GM21526 (cell line): ENCODE results near the gene LYZL2.
A peak's percentile ranks its signal among the peaks of the same experiment; 100 is the strongest.
"Not testable (repeated sequence)": the region's sequence is repeated elsewhere in the genome, so short reads cannot be mapped to it uniquely, and the experiment has no call there.

Experiments used
- ATAC-seq: cut with Tn5 transposase; IDR thresholded peaks from one replicate; pipeline ENCODE4 v1.9.1; 2021; ENCODE audit warnings: moderate library complexity; ENCODE audit not compliant: unreplicated experiment, low FRiP score

Gene LYZL2

DNA sequence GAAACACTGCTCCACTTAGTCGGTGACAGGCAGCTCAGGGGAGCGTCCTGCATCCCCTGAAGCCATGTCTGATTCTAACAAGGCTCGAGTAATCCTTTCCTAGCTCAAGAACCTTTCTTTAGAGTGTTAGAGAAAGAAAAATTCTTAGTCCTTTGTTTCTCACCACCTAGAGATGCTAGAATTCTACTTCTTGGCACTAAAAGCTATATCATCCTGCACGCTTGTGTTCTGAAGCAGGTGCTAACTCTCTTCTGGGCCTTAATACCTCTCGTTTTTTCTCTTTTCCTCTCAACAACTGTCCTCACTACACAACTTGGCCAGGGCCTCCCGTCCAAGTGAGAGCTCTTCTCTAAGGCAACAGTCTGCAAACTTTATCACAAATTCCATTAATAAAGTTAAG lies at the start of gene LYZL2:
Gene LYZL2 (minus strand): TSS at position 101 of the 400 bp plus-strand sequence. CDS start 2,838 bp downstream, outside the sequence.
- ATAC-seq, result no peak

DNA sequence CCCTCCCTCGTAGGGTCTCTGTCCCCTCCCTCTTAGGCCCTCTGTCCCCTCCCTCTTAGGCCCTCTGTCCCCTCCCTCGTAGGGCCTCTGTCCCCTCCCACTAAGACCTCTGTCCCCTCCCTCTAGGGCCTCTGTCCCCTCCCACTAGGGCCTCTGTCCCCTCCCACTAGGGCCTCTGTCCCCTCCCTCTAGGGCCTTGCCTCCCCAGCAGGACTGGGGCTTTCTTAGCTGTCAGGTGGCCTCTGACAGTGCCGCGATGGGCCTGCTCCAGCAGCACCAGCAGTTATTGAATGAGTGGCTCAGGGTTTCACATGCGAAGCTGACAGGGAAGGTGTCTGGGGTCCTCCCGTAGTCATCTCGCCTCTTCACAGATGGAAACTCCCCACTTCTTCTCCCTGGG lies 48.1 kb upstream of the LYZL2 start:
- ATAC-seq, result not testable (repeated sequence)

DNA sequence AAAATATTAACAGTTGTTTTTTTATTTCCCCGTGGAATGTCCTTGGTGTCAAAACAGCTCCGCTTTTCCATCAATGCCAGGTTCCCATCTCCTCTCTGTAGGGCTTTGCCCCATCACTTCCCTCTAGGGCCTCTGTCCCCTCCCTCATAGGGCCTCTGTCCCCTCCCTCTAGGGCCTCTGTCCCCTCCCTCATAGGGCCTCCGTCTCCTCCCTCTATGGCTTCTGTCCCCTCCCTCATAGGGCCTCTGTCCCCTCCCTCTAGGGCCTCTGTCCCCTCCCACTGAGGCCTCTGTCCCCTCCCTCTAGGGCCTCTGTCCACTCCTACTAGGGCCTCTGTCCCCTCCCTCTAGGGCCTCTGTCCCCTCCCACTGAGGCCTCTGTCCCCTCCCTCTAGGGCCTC lies 47.6 kb upstream of the LYZL2 start:
- ATAC-seq, result not testable (repeated sequence)

DNA sequence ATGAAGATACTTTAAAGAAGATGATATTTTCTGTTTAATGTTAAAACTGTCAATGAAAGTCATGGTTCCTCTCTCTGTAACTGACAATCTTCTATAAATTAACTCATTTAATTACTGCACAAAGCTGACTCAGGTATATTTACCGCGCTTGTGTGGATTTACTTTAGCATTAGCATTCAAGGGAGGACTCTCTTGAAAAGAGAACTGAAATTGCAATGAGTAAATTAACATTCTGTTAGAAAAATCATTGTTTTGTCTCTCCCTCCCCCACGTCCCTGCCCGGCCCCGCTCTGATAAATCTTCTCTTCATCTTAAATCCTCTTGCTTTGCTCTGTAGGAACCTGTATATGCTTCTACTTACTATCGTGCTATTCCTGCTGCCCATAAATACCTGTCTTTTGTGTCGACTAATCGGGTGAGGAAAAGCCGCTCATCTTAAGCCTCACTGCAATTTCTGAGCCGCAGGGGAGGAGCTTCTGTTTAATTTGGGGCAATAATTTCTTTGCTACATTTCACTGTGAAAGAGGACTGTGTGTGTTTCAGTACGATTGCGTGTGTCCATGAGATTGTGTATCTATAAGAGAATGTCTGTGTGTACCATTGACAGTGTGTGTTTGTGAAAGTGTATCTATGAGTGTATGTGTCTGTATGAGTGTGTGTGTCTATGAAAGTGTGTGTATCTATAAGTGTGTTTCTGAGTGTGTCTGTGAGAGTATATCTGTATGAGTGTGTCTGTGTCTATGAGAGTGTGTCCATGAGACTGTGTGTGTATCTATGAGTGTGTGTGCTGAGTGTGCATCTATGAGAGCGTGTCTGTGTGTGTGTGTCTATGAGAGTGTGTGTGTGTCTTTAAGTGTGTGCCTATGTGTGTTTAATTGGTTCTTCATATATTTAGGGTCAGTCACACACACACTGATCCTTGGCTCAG lies 46.5 kb upstream of the LYZL2 start:
- ATAC-seq, result no peak

DNA sequence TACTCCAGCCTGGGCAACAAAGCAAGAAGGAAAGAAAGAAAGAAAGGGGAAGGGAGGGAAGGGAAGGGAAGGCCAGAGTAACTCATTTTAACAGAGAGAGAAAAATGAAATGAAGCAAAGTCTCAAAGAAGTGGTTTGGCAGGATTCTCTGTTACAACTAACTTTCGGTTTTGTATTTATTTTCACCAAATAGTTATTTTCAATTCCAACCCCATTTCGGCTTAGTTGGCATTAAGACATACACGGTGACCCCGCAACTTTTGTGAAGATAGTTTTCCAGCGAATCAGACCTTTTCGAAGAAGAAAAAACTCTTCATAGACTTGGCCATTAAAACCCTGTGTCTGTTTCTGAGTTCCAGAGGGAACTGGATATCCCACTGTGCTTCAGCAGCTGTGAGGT lies 45.2 kb upstream of the LYZL2 start:
- no peak for ATAC-seq

DNA sequence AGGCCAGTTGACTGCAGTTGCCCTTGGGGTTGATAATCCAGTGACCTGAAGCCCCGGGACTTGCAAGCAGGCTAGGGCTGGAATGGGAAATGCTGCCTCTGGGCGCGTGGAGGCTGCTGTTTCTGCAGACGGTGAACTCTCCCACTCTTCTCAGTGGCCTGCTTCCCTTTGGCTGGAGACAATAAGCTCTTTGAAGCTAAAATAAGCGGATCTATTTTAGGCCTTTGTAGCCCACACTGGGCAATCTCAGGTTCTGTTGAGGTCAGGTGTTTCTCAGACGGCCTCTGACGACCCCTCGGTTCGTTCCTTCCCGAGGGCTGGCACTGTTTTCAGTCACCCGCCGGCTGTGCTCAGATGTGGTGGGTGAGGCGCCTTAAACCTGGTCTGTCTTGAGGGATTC lies 43.7 kb upstream of the LYZL2 start:
- not testable (repeated sequence) for ATAC-seq

DNA sequence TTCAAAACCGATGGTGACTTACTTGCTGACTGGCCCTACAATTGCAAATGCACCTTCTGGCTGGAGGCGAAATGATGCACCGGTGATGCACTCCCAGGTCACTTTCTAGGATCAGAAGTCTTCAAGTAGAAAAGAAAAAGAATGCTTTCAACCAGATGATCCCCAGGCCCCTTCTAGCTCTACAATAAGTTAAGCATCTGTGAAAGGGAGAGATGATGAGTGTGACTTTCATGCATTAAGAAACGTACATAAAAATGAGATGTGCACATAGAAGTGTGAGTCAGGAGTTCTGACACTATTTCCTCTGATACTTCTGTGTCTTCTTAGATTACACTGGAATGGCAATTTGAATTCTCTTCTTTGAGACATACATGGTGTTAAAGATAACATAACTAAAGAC lies 42.8 kb upstream of the LYZL2 start:
- not testable (repeated sequence) for ATAC-seq

DNA sequence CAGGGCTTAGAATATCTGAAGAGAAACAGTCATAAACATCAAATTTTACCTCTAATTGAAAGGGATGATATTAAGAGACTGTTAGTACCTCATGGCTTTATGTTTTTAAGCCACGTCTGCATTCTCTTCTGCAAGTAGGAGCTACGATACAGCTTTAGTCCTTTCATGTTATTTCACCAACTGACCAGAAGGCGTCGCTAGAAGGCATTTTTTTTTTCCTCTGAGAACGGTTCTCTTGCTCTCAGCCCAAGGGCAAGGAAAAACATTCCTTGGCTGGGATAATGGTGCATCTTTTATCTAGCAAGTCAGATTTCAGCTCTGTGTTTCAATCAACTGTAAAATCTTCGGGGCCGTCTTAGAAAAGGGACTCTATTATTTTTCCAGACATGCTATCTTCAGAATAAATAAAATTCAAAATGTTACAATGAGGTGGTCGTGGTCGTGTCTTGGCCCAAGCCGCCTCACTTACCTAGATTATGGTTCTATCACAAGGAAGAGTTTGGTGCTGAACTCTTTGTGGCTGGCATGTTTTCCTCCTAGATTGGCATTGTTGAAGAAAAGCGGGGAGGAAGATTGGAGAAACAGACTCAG lies 41.6 kb upstream of the LYZL2 start:
- no peak for ATAC-seq

DNA sequence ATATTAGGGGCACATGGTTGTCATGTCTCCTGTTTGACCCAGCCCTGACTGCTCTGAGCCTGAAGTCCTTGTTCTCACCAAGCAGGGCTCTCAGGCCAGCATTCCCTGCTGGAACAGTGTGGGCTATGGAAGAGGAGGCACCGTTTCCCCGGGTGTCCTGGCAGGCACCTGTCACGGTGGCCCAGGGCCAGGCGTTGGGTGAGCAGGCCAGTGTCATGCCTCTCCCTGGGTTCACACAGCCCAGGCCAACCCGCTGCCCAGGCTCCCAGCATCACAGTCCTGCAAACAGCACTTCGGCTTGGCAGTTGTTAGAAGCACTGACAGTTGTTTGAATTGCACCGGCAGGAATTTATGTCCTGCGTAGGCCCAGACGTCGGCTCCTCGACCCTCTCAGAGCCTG lies 38.4 kb upstream of the LYZL2 start:
- ATAC-seq, result not testable (repeated sequence)

DNA sequence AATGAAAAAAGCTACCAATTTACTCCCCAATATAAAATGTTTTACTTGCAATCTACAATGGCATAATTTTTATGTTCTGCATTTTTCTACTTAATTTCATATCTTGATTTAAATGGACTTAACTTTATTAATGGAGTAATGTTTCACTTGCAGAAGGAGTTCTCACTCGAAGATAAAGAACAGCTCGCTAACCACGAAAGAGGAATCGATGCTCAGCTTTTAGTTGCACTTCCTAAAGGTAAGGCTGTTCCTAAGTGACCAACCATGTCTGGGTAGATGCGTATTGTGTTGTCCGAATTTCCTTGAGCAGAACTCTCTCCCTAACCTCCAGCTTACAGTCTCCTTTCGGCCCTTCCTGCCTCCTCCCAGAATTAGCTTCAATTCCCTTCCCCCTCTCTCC lies 33.9 kb upstream of the LYZL2 start:
- ATAC-seq, result peak; percentile 88

DNA sequence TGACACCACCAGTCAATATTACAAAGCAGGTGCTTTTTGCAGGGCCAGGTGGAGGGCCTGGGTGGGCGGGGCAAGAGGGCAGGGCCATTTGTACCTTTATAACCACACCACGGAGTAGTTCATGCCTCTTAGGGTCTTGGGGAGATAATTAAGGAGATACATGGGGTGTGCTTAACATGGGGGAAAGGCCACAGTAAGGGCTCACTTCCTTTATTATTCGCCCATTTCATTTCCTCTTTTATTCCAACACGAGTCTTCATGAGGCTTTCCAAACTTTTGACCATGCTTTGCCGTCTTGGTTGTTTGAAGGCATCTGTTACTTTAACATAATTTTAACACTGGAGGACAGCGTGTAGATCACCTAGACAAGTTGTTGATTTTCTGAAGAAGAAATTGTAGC lies 33.3 kb upstream of the LYZL2 start:
- ATAC-seq, result no peak

DNA sequence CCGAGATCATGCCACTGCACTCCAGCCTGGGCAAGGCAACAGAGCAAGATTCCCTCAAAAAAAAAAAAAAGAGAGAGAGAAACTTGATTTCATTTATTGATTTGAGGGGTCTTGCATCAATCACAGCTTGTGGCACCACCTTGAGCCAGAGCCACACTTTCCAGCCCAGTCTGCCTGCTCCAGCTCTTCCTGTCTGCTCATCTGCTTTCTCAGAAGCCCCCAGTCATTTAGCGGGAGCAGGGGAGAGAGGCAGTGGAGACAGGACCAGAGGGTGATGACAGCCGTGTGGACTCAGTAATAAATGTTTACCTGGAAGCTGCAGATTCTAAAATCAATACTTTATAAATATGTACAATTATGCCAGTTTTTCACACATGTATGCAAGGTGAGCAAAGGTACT lies 30.8 kb upstream of the LYZL2 start:
- not testable (repeated sequence) for ATAC-seq

DNA sequence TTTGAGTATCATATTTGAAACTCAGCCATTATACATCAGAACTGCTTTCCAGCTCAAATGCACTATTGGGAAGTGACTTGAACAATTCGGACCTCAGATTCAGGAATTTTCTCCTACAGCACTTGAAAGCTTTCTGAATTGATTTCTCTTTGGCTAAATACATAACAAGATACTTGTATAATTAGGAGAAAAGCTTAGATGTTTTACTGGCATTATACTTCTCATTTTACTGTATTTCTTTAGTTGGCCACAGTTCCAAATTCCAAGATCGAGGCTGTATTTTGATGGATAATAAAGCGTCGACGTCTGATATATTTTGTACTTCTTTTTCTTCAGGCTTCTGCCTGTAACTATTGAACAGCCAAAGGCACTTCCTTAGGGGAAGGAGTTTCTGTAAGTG lies 26.7 kb upstream of the LYZL2 start:
- ATAC-seq, result no peak

DNA sequence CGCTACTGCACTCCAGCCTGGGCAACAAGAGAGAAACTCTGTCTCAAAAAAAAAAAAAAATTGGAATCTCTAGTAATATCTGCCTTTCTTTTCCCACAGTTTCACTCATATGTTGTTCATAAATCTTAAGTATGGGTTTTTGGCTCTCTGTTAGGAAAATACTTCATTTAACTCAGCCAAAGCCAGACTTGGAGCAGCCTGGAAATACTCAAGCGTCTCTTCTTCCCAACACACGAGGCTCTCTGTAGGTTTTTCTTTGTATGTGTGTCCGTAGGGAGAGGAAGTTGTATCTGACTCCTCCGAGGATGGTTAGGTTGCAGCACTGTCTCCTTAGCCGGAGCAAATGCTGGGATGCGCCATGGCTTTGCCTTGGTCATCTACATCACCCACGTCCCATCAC lies 25.4 kb upstream of the LYZL2 start:
- not testable (repeated sequence) for ATAC-seq

DNA sequence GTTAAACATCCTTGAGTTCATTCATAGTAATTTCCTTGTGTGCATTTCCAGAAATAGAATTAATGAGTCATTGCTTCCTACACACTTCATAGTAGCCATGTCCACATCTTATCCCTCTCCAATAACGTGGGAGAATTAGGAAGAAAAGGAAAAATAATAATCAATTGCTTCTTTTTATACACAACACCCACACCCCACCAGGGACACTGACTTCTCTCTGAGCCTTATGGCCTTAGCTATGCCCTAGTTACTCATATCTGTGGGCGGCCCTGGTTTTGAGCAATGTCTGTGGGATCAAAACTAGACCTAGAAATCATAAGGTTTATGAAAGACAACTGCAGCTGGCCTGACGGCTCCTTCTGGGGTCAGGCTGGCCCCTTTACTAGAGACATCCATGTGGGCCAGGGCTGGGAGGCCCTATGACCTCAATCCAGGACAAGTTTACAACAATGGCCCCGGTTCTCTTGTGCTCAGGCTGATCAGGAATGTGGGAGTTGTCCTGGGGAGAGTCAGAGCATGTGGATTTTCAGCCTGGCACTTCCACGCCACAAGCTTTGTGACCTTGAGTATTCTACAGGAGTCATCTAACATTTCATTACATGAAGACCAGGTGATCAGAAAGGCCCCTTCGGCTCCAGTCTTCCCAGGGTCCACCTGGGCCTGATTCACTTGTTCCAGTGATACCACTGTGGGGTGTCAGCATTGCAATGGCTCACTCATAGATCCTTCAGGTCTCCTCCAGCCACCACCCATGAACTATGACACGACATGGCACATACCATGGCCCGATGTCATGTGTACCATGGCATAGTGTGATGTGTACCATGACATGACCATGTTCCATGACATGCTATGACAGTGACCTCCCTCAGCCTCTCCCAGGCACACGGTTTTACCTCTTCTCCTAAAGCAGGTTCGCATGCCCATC lies 22.2 kb upstream of the LYZL2 start:
- ATAC-seq, result not testable (repeated sequence)

DNA sequence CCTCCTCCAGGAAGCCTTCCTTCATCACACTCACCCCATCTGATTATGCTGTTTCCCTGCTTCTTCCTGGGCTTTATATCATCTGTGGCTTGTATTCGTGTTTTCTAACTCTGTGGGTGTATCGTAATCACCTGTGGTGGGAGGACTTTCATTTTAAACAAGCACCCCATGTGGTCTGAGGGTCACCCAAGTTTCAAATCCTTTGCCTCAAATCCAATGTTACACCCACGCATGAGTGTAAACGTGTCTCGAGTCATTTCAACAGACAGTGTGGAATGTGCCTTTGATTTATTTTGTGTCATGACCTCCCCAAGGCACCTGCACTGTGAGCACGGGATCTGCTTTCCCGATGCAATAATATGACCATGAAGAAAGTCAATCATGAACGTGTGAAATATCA lies 17.5 kb upstream of the LYZL2 start:
- no peak for ATAC-seq

DNA sequence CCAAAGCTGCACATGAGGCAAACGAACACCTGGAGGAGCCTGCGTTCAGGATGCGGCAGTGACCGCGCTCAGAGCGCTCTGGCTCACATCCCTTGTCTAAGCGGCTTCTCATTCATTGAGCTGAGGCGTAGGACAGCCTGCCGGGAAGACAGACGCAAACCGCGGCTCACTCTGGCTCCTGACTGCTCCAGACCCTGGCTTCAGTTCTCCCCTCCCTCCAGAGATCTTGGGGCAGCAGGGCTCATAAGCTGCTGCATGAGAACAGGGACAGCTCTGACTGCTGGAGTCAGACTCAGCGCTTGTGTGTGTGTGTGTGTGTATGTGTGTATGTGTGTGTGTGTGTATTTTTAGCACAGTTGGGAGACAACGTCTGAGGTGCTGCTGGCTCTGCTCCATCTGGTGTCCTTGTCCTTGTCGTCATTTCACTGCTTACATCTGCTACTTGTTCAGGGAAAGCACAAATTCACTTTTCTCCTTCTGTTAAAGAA lies 15.8 kb upstream of the LYZL2 start:
- ATAC-seq, result no peak

DNA sequence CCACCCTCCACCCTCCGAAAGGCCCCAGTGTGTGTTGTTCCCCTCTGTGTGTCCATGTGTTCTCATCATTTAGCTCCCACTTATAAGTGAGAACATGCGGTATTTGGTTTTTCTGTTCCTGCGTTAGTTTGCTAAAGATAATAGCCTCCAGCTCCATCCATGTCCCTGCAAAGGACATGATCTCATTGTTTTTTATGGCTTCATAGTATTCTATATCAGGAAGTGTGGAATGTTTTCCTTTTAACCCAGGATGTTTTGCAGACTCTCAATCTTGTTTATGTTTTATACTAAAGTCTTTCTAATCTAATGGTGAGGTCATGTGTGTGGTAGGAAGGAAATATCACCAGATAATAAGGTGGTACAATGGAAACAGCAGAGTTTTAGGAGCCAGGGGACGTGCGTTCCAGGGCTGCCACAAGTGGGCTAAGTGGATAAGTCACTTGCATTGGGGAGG lies 14.9 kb upstream of the LYZL2 start:
- not testable (repeated sequence) for ATAC-seq

DNA sequence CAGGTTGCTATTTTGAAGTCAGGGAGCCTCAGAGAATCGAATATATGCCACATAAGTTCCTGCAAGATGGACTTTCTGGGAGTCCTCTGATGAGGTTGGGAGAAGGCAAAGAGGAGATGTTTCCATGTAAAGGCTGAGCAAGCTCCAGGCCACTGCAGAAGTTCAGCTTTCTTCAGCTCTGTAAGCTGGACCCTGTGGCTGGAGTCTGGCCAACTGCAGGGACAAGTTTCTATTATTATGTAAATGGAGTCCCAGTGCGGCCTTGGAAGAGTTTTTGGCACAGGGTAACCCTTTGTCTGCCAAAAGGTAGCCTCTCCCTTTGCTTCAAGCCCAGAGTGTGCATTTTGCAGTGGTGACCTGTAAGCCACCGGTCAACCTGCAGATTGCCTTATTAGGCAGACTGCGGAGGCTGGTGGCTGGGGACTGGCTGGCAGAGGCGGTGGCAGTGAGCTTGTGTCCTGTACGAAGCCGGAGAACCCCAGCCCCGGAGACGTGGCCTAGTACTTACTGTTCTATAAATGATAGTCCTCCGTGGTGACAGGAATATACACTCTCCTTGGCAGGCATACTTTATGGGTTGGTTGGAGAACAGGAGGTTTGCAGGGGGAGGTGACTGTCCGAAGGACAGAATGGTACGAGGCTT lies 14.1 kb upstream of the LYZL2 start:
- not testable (repeated sequence) for ATAC-seq

DNA sequence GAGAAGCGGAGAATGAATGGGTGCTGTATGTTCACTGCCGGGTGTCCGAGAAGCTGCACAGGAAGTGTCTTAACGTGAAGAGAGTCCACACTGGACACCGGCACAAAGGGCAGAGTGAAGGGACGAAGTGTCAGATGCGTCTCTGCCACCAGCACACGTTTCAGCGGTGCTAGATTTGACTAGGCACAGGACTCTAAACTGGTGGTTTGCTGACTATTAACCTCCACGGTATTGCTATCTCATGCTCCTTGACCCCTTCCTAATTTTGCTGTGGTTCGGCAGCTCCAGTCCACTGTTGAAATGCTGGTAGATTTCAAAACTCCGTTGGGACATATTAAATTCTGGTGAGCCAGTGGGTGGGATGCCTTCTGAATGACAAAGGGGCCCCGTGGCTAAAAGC lies 13.3 kb upstream of the LYZL2 start:
- ATAC-seq, result not testable (repeated sequence)
